Astrocyte (in vitro differentiated cells and primary cell): ENCODE results near the gene SIAE. TPM values are rescaled to one million over a fixed set of nuclear protein-coding genes. Genes with fewer than 3 reads are reported as not detected.

Experiments used
- DNase-seq: peaks from one replicate; pipeline ENCODE4 v3.0.0-alpha.2; 2010; ENCODE audit warnings: low read depth
- FAIRE-seq: peaks from 2 replicates; lab custom pipeline; 2011; peaks lifted over from hg19 to GRCh38; lab: Jason Lieb, UNC
- H2AFZ ChIP-seq: 2 replicates; pipeline ENCODE4 v1.6.0; 2012; ENCODE audit warnings: low read depth, low read length, inconsistent platforms
- H3K27ac ChIP-seq: 2 replicates; pipeline ENCODE4 v1.5.1; 2011; ENCODE audit warnings: low read depth, low read length, inconsistent platforms
- H3K27me3 ChIP-seq: 2 replicates; pipeline ENCODE4 v1.6.0; 2011; ENCODE audit warnings: low read length, inconsistent platforms; ENCODE audit not compliant: insufficient read depth
- H3K36me3 ChIP-seq: 2 replicates; pipeline ENCODE4 v1.5.1; 2011; ENCODE audit warnings: low read length, inconsistent platforms; ENCODE audit not compliant: insufficient read depth
- H3K4me1 ChIP-seq: 2 replicates; pipeline ENCODE4 v1.5.1; 2011; ENCODE audit warnings: low read length, inconsistent platforms; ENCODE audit not compliant: insufficient read depth
- H3K4me2 ChIP-seq: 2 replicates; pipeline ENCODE4 v1.6.0; 2012; ENCODE audit warnings: low read length, inconsistent platforms
- H3K4me3 ChIP-seq: 2 replicates; pipeline ENCODE4 v1.5.1; 2011; ENCODE audit warnings: low read depth, mild to moderate bottlenecking, low read length, inconsistent platforms; ENCODE audit not compliant: insufficient read depth
- H3K79me2 ChIP-seq: 2 replicates; pipeline ENCODE4 v1.6.0; 2012; ENCODE audit warnings: mild to moderate bottlenecking, low read length, inconsistent platforms; ENCODE audit not compliant: insufficient read depth
- H3K9ac ChIP-seq: 2 replicates; pipeline ENCODE4 v1.6.0; 2012; ENCODE audit warnings: mild to moderate bottlenecking, low read length, inconsistent platforms
- H3K9me3 ChIP-seq: 2 replicates; pipeline ENCODE4 v1.5.1; 2012; ENCODE audit warnings: low read depth, mild to moderate bottlenecking, low read length, inconsistent platforms; ENCODE audit not compliant: insufficient read depth
- H4K20me1 ChIP-seq: 2 replicates; pipeline ENCODE4 v1.6.0; 2012; ENCODE audit warnings: low read length, inconsistent platforms; ENCODE audit not compliant: insufficient read depth
- H3K27ac Mint-ChIP-seq: one replicate; pipeline ENCODE4 v1.8.0; 2021; ENCODE audit warnings: mild to moderate bottlenecking, mixed read lengths; ENCODE audit not compliant: unreplicated experiment
- H3K27me3 Mint-ChIP-seq: one replicate; pipeline ENCODE4 v1.8.0; 2021; ENCODE audit warnings: low read depth, mixed read lengths; ENCODE audit not compliant: unreplicated experiment
- H3K36me3 Mint-ChIP-seq: one replicate; pipeline ENCODE4 v1.8.0; 2021; ENCODE audit warnings: low read depth, mixed read lengths; ENCODE audit not compliant: unreplicated experiment
- H3K4me1 Mint-ChIP-seq: one replicate; pipeline ENCODE4 v1.8.0; 2021; ENCODE audit warnings: low read depth, mixed read lengths; ENCODE audit not compliant: unreplicated experiment
- H3K4me3 Mint-ChIP-seq: one replicate; pipeline ENCODE4 v1.8.0; 2021; ENCODE audit warnings: mild to moderate bottlenecking, moderate library complexity, mixed read lengths; ENCODE audit not compliant: unreplicated experiment
- H3K9me3 Mint-ChIP-seq: one replicate; pipeline ENCODE4 v1.8.0; 2021; ENCODE audit warnings: mild to moderate bottlenecking, mixed read lengths; ENCODE audit not compliant: unreplicated experiment
- EZH2 ChIP-seq: IDR thresholded peaks from 2 replicates; pipeline ENCODE4 v1.6.1; 2012; ENCODE audit warnings: mild to moderate bottlenecking, low read length, inconsistent platforms; ENCODE audit not compliant: insufficient read depth
- total RNA-seq: library from RNA; stranded (reverse); gene quantifications from 2 replicates; pipeline ENCODE4 v1.2.1, GENCODE V29; 2021
- TF ChIP-seq, protein P1 (sequence below): IDR thresholded peaks from 2 replicates; pipeline ENCODE4 v1.5.1; 2011; ENCODE audit warnings: low read depth, mild to moderate bottlenecking, inconsistent platforms, low read length, moderate library complexity; ENCODE audit not compliant: insufficient read depth

The SIAE gene
- total RNA-seq, 1 donor from 2014 or later, result 15.4 TPM

DNA sequence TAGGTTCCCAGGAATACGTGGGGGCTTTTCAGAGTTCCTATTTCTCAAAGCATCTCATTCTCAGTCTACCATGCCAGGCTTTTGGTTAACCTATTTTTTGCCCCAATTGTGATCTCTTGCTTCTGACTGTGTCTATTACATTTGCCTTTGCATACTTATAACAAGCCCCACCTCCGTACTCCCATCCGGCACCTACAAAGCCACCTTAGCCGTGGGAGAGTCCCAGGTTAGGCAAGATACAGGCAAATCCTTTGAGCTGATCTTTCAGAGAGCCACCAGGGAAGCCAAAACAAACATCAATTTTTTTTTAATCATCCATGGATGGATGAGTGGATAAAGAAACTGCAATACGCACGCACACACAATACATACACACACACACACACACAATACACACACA, 80.9 kb downstream of the SIAE start:
- Histone ChIP-seq H3K27ac (no peak overlapping the region), H3K4me2 (no peak overlapping the region), H3K9ac (no peak overlapping the region), H4K20me1 (no peaks in the 10 kb centered on the region), H3K79me2 (no peaks in the 10 kb centered on the region), H3K4me1 (no peaks in the 10 kb centered on the region), H3K9me3 (no peaks in the 10 kb centered on the region), H3K4me3 (no peak overlapping the region), H3K36me3 (no peaks in the 10 kb centered on the region), H3K27me3 (peaks cover 5% of the 10 kb centered on the region), H2AFZ (no peak overlapping the region)
- Mint-ChIP-seq H3K27me3 (peaks cover 3% of the 10 kb centered on the region), H3K27ac (no peak overlapping the region), H3K4me3 (no peak overlapping the region), H3K9me3 (no peaks in the 10 kb centered on the region), H3K4me1 (no peaks in the 10 kb centered on the region), H3K36me3 (no peaks in the 10 kb centered on the region)
- no peak for TF ChIP-seq EZH2
- TF ChIP-seq, protein P1, sequence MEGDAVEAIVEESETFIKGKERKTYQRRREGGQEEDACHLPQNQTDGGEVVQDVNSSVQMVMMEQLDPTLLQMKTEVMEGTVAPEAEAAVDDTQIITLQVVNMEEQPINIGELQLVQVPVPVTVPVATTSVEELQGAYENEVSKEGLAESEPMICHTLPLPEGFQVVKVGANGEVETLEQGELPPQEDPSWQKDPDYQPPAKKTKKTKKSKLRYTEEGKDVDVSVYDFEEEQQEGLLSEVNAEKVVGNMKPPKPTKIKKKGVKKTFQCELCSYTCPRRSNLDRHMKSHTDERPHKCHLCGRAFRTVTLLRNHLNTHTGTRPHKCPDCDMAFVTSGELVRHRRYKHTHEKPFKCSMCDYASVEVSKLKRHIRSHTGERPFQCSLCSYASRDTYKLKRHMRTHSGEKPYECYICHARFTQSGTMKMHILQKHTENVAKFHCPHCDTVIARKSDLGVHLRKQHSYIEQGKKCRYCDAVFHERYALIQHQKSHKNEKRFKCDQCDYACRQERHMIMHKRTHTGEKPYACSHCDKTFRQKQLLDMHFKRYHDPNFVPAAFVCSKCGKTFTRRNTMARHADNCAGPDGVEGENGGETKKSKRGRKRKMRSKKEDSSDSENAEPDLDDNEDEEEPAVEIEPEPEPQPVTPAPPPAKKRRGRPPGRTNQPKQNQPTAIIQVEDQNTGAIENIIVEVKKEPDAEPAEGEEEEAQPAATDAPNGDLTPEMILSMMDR, result no peak
- DNase-seq, result no peak
- FAIRE-seq, result no peak

DNA sequence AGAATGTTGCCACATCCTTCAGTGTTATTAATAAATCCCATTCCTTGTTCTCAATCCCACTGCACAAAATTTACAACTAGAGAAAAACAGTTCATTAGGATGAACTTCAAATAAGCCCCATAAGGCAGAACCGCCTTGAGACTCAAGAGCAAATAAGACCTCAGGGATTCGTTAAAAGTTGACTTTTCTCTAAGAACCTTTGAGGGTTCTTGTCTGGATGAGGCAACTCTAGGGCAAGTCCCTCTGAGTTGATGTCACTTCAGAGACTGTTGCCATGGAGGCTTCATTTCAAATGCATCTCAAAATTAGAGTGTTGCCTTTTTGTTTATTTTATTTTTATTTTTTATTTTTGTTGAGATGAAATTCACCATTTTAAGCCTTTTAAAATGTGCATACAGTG, 82.1 kb downstream of the SIAE start:
- Mint-ChIP-seq H3K4me3 (no peak overlapping the region), H3K27ac (no peak overlapping the region), H3K4me1 (no peaks in the 10 kb centered on the region), H3K9me3 (no peaks in the 10 kb centered on the region), H3K27me3 (peaks cover 5% of the 10 kb centered on the region), H3K36me3 (no peaks in the 10 kb centered on the region)
- Histone ChIP-seq H3K27me3 (no peaks in the 10 kb centered on the region), H4K20me1 (no peaks in the 10 kb centered on the region), H3K9ac (no peak overlapping the region), H3K79me2 (no peaks in the 10 kb centered on the region), H3K36me3 (no peaks in the 10 kb centered on the region), H3K4me1 (no peaks in the 10 kb centered on the region), H3K9me3 (no peaks in the 10 kb centered on the region), H3K4me2 (no peak overlapping the region), H2AFZ (no peak overlapping the region), H3K27ac (no peak overlapping the region), H3K4me3 (no peak overlapping the region)
- FAIRE-seq, result no peak
- DNase-seq, result no peak
- TF ChIP-seq EZH2, result no peak
- TF ChIP-seq, protein P1, result no peak

DNA sequence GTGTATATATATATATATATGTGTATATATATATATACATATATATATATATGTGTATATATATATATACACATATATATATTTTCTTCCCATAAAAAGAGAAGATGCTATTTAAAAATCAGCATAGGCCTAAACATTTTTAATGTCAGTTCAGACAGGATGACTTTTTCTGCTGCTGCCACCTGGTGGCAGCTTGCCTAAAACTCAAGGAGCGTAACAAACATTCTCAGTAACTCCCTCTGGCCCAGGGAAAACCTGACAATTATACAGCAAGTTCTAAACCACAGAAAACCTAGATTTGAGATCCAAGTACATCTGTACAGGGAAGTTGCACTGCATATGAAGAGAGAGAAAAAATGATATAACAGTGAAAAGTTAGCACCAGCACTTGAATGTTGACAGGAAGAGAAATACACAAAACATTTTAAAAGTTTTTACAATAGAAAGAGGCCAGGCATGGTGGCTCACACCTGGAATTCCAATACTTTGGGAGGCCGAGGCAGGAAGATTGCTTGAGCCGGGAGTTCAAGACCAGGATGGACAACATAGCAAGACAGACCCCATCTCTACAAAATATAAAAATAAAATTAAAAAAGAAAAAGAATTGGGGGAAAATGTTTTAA, 87.2 kb downstream of the SIAE start:
- no peak for TF ChIP-seq EZH2
- TF ChIP-seq, protein P1, result peak; percentile 73
- no peaks in the 10 kb centered on the region for H3K4me1 Mint-ChIP-seq
- peaks cover 8% of the 10 kb centered on the region for H3K27me3 Mint-ChIP-seq
- Histone ChIP-seq H3K9ac (no peak overlapping the region), H3K4me3 (no peak overlapping the region), H3K9me3 (no peaks in the 10 kb centered on the region), H3K79me2 (no peaks in the 10 kb centered on the region), H3K36me3 (no peaks in the 10 kb centered on the region), H2AFZ (no peak overlapping the region), H4K20me1 (no peaks in the 10 kb centered on the region), H3K27me3 (no peaks in the 10 kb centered on the region), H3K27ac (no peak overlapping the region), H3K4me1 (no peaks in the 10 kb centered on the region), H3K4me2 (no peak overlapping the region)
- no peak overlapping the region for H3K4me3 Mint-ChIP-seq
- DNase-seq (peak; percentile 16), FAIRE-seq (no peak)
- no peaks in the 10 kb centered on the region for H3K9me3 Mint-ChIP-seq
- H3K27ac Mint-ChIP-seq, result no peak overlapping the region
- no peaks in the 10 kb centered on the region for H3K36me3 Mint-ChIP-seq
